Esophagus squamous epithelium (tissue), 4 donors: ENCODE results near the gene KCTD7.
"Not testable (repeated sequence)": the region's sequence is repeated elsewhere in the genome, so short reads cannot be mapped to it uniquely, and the experiment has no call there.

Experiments used
- CTCF ChIP-seq, 6 experiments: fragments of 450-650 bp in 4 of 6; fragments of 200-600 bp in 2 of 6; sonication (generic) in 2 of 6; IDR thresholded peaks; one replicate each; pipeline ENCODE4 v1.5.1; 2016 to 2019; ENCODE audit warnings: antibody characterized with exemption in 6 of 6, mild to moderate bottlenecking in 4 of 6, moderate library complexity in 4 of 6
- POLR2A ChIP-seq, 4 donors: fragments of 450-650 bp; IDR thresholded peaks; one replicate each; pipeline ENCODE4 v1.6.1; 2017; ENCODE audit warnings: antibody characterized with exemption in 4 of 4, mild to moderate bottlenecking in 4 of 4, moderate library complexity in 3 of 4

GRCh38 chr7:66655826-66656485, 27.3 kb downstream of the KCTD7 start:
- not testable (repeated sequence) for TF ChIP-seq CTCF, POLR2A (IDR thresholded peaks at IDR 0.05)
